H1 (cell line): ENCODE measurements around the gene ST14.

Experiments
- HDAC2 ChIP-seq, 2 experiments: fragments of 300-600 bp in 1 of 2; sonication (generic) in 1 of 2; IDR thresholded peaks; 2 replicates each; pipeline ENCODE4 v1.6.1; 2011 to 2012; ENCODE audit warnings: low read depth in 2 of 2, low read length in 2 of 2, mild to moderate bottlenecking in 2 of 2, moderate library complexity in 2 of 2, borderline replicate concordance in 1 of 2, inconsistent platforms in 1 of 2
- JUN ChIP-seq: IDR thresholded peaks from 2 replicates; pipeline ENCODE4 v1.6.1; 2011; ENCODE audit warnings: low read depth, mild to moderate bottlenecking, improper control_type of control experiment, low read length
- POLR2A ChIP-seq, 2 experiments: IDR thresholded peaks; 1 replicate in 1 of 2; 2 replicates in 1 of 2; pipeline ENCODE4 v1.6.1; 2011; ENCODE audit warnings: low read depth in 2 of 2, low read length in 2 of 2, mild to moderate bottlenecking in 2 of 2; ENCODE audit errors: control extremely low read depth in 1 of 2
- POLR2AphosphoS5 ChIP-seq: IDR thresholded peaks from 2 replicates; pipeline ENCODE4 v1.6.1; 2011; ENCODE audit warnings: low read depth, low read length
- RAD21 ChIP-seq, 2 experiments: IDR thresholded peaks in 1 of 2; conservative IDR thresholded peaks in 1 of 2; 2 replicates each; pipeline ENCODE4 v1.6.1; 2011; ENCODE audit warnings: low read depth in 2 of 2, low read length in 2 of 2, improper control_type of control experiment in 1 of 2, inconsistent platforms in 1 of 2, mild to moderate bottlenecking in 1 of 2, moderate library complexity in 1 of 2
- SP2 ChIP-seq: IDR thresholded peaks from 2 replicates; pipeline ENCODE4 v1.6.1; 2012; ENCODE audit warnings: mild to moderate bottlenecking, low read length, inconsistent platforms
- ZNF274 ChIP-seq: IDR thresholded peaks from 2 replicates; pipeline ENCODE4 v1.7.0; 2012; ENCODE audit warnings: low read length, borderline replicate concordance; ENCODE audit errors: extremely low read depth
- TF ChIP-seq, protein P1 (sequence below): IDR thresholded peaks from 2 replicates; pipeline ENCODE4 v1.6.1; 2011; ENCODE audit warnings: low read length, improper control_type of control experiment
- TF ChIP-seq, protein P2 (sequence below): IDR thresholded peaks from 2 replicates; pipeline ENCODE4 v1.6.1; 2012; ENCODE audit warnings: inconsistent platforms

DNA sequence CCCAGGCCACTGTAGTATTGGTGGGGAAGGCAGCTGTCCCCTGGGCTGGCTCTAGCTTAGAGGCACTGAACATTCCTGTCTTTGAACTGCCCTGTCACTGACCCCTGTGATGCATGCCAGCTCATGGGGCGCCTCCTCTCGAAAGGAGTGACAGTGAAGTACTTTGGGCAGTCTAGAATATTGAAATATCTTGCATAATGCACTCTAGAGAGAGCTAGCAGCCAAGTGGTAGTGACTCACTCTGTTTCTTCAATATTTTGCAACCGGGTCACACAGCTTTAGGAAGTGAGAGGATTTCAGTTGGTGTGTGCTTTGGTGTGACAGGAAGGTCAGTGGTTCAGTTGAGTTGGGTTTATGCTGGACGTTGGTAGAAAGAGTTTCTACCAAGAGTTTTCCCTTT, 35.5 kb upstream of the ST14 start:
- TF ChIP-seq POLR2AphosphoS5 (no peak), RAD21 (IDR thresholded peaks at IDR 0.05 in 1 of 2, conservative IDR thresholded peaks at IDR 0.05 in 1 of 2; ENCODE audit: low read depth in 2 of 2, low read length in 2 of 2) (no peak), ZNF274 (no peak), HDAC2 (IDR thresholded peaks at IDR 0.05; ENCODE audit: borderline replicate concordance in 1 of 2, low read depth in 2 of 2, low read length in 2 of 2) (no peak), POLR2A (IDR thresholded peaks at IDR 0.05; ENCODE audit: control extremely low read depth in 1 of 2, low read depth in 2 of 2, low read length in 2 of 2) (no peak), SP2 (no peak), JUN (no peak)
- TF ChIP-seq, protein P1, sequence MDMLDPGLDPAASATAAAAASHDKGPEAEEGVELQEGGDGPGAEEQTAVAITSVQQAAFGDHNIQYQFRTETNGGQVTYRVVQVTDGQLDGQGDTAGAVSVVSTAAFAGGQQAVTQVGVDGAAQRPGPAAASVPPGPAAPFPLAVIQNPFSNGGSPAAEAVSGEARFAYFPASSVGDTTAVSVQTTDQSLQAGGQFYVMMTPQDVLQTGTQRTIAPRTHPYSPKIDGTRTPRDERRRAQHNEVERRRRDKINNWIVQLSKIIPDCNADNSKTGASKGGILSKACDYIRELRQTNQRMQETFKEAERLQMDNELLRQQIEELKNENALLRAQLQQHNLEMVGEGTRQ, result no peak
- TF ChIP-seq, protein P2, sequence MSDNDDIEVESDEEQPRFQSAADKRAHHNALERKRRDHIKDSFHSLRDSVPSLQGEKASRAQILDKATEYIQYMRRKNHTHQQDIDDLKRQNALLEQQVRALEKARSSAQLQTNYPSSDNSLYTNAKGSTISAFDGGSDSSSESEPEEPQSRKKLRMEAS, result no peak
